ENCODE data around the gene LRRC3B.

LRRC3B gene

GRCh38 chr3:26634601-26635000, 12.0 kb downstream of the LRRC3B start:
- Histone ChIP-seq H4K5ac (ENCODE audit: low read length) (no peak overlapping the region), H3K56ac (ENCODE audit: low read length) (no peak overlapping the region), H2BK120ac (ENCODE audit: low read depth, low read length) (no peak overlapping the region), H3K36me3 (ENCODE audit: control insufficient read depth, insufficient read depth, low read length) (no peaks in the 10 kb centered on the region), H3K4ac (ENCODE audit: low read depth, low read length) (no peak overlapping the region), H2BK5ac (ENCODE audit: low read length) (no peak overlapping the region), H3K4me2 (ENCODE audit: low read length) (no peak overlapping the region), H3K27ac (ENCODE audit: low read depth, low read length) (no peak overlapping the region), H3K79me1 (ENCODE audit: low read length) (no peaks in the 10 kb centered on the region), H2AK5ac (ENCODE audit: low read length) (no peak overlapping the region), H3K9ac (ENCODE audit: low read length) (no peak overlapping the region), H3K18ac (ENCODE audit: low read length) (no peak overlapping the region), H3K23ac (ENCODE audit: low read length) (no peak overlapping the region), H2BK15ac (replicated peaks; ENCODE audit: low read depth) (no peak overlapping the region), H3K4me1 (ENCODE audit: control insufficient read depth, low read depth, low read length) (no peaks in the 10 kb centered on the region), H3K4me3 (ENCODE audit: low read length) (no peak overlapping the region), H4K8ac (ENCODE audit: low read depth, low read length) (no peak overlapping the region), H3K27me3 (ENCODE audit: insufficient read depth, low read length, poor library complexity) (no peaks in the 10 kb centered on the region), H3K79me2 (ENCODE audit: control insufficient read depth, insufficient read depth, low read length) (no peaks in the 10 kb centered on the region)
- no peak for DNase-seq
- no CpG with 5 or more reads among the region's 5 CpGs for WGBS (ENCODE audit: extremely low coverage, insufficient coverage, low lambda C conversion rate)

- Histone ChIP-seq H3K18ac (ENCODE audit: low read length) (no peak overlapping the region), H3K4me2 (ENCODE audit: low read length) (no peak overlapping the region), H2BK120ac (ENCODE audit: low read depth, low read length) (no peak overlapping the region), H2BK5ac (ENCODE audit: low read length) (no peak overlapping the region), H3K4me1 (ENCODE audit: control insufficient read depth, low read depth, low read length) (no peaks in the 10 kb centered on the region), H3K4ac (ENCODE audit: low read depth, low read length) (no peak overlapping the region), H3K23ac (ENCODE audit: low read length) (no peak overlapping the region), H3K27ac (ENCODE audit: low read depth, low read length) (no peak overlapping the region), H3K36me3 (ENCODE audit: control insufficient read depth, insufficient read depth, low read length) (no peaks in the 10 kb centered on the region), H4K5ac (ENCODE audit: low read length) (no peak overlapping the region), H3K27me3 (ENCODE audit: insufficient read depth, low read length, poor library complexity) (no peaks in the 10 kb centered on the region), H3K4me3 (ENCODE audit: low read length) (no peak overlapping the region), H3K79me1 (ENCODE audit: low read length) (no peaks in the 10 kb centered on the region), H2AK5ac (ENCODE audit: low read length) (no peak overlapping the region), H2BK15ac (replicated peaks; ENCODE audit: low read depth) (no peak overlapping the region), H4K8ac (ENCODE audit: low read depth, low read length) (no peak overlapping the region), H3K56ac (ENCODE audit: low read length) (no peak overlapping the region), H3K79me2 (ENCODE audit: control insufficient read depth, insufficient read depth, low read length) (no peaks in the 10 kb centered on the region), H3K9ac (ENCODE audit: low read length) (no peak overlapping the region)
- no CpG with 5 or more reads among the region's 1 CpG for WGBS (ENCODE audit: extremely low coverage, insufficient coverage, low lambda C conversion rate)
- DNase-seq = no peak
Observed at GRCh38 chr3:26636096-26636727, 13.6 kb downstream of the LRRC3B start.

GRCh38 chr3:26637698-26638097, 15.1 kb downstream of the LRRC3B start:
- H3K4me2 ChIP-seq (ENCODE audit: low read length) = no peak overlapping the region

GRCh38 chr3:26638113-26638512, 15.5 kb downstream of the LRRC3B start:
- no peaks in the 10 kb centered on the region for H3K79me2 ChIP-seq (ENCODE audit: control insufficient read depth, insufficient read depth, low read length)
- no peaks in the 10 kb centered on the region for H3K79me1 ChIP-seq (ENCODE audit: low read length)
- no peak overlapping the region for H3K4me3 ChIP-seq (ENCODE audit: low read length)
- H3K4me2 ChIP-seq (ENCODE audit: low read length) = no peak overlapping the region
- no peak overlapping the region for H2BK5ac ChIP-seq (ENCODE audit: low read length)
- no peak overlapping the region for H2AK5ac ChIP-seq (ENCODE audit: low read length)
- H3K27me3 ChIP-seq (ENCODE audit: insufficient read depth, low read length, poor library complexity) = no peaks in the 10 kb centered on the region
- no peaks in the 10 kb centered on the region for H3K36me3 ChIP-seq (ENCODE audit: control insufficient read depth, insufficient read depth, low read length)
- H4K5ac ChIP-seq (ENCODE audit: low read length) = no peak overlapping the region
- no peak overlapping the region for H3K9ac ChIP-seq (ENCODE audit: low read length)
- H3K18ac ChIP-seq (ENCODE audit: low read length) = no peak overlapping the region
- H3K4me1 ChIP-seq (ENCODE audit: control insufficient read depth, low read depth, low read length) = no peaks in the 10 kb centered on the region
- H3K27ac ChIP-seq (ENCODE audit: low read depth, low read length) = no peak overlapping the region
- H3K4ac ChIP-seq (ENCODE audit: low read depth, low read length) = no peak overlapping the region
- no peak for DNase-seq
- no peak overlapping the region for H3K56ac ChIP-seq (ENCODE audit: low read length)
- H3K23ac ChIP-seq (ENCODE audit: low read length) = no peak overlapping the region
- no peak overlapping the region for H2BK15ac ChIP-seq (replicated peaks; ENCODE audit: low read depth)
- no peak overlapping the region for H2BK120ac ChIP-seq (ENCODE audit: low read depth, low read length)
- no peak overlapping the region for H4K8ac ChIP-seq (ENCODE audit: low read depth, low read length)
- no CpG with 5 or more reads among the region's 2 CpGs for WGBS (ENCODE audit: extremely low coverage, insufficient coverage, low lambda C conversion rate)

More at GRCh38 chr3:26637698-26638097, 15.1 kb downstream of the LRRC3B start:
- no peaks in the 10 kb centered on the region for H3K4me1 ChIP-seq (ENCODE audit: control insufficient read depth, low read depth, low read length)
- H3K9ac ChIP-seq (ENCODE audit: low read length) = no peak overlapping the region
- no peak overlapping the region for H4K8ac ChIP-seq (ENCODE audit: low read depth, low read length)
- H3K36me3 ChIP-seq (ENCODE audit: control insufficient read depth, insufficient read depth, low read length) = no peaks in the 10 kb centered on the region
- H3K18ac ChIP-seq (ENCODE audit: low read length) = no peak overlapping the region
- H2AK5ac ChIP-seq (ENCODE audit: low read length) = no peak overlapping the region
- no peaks in the 10 kb centered on the region for H3K27me3 ChIP-seq (ENCODE audit: insufficient read depth, low read length, poor library complexity)
- no peak for DNase-seq
- H2BK5ac ChIP-seq (ENCODE audit: low read length) = no peak overlapping the region
- H3K4ac ChIP-seq (ENCODE audit: low read depth, low read length) = no peak overlapping the region
- no peaks in the 10 kb centered on the region for H3K79me1 ChIP-seq (ENCODE audit: low read length)
- H3K4me3 ChIP-seq (ENCODE audit: low read length) = no peak overlapping the region
- H3K79me2 ChIP-seq (ENCODE audit: control insufficient read depth, insufficient read depth, low read length) = no peaks in the 10 kb centered on the region
- no peak overlapping the region for H3K56ac ChIP-seq (ENCODE audit: low read length)
- H3K27ac ChIP-seq (ENCODE audit: low read depth, low read length) = no peak overlapping the region
- H2BK15ac ChIP-seq (replicated peaks; ENCODE audit: low read depth) = no peak overlapping the region
- H4K5ac ChIP-seq (ENCODE audit: low read length) = no peak overlapping the region
- H3K23ac ChIP-seq (ENCODE audit: low read length) = no peak overlapping the region
- no peak overlapping the region for H2BK120ac ChIP-seq (ENCODE audit: low read depth, low read length)

- Histone ChIP-seq H2BK15ac (replicated peaks; ENCODE audit: low read depth) (no peak overlapping the region), H2AK5ac (ENCODE audit: low read length) (no peak overlapping the region), H3K4ac (ENCODE audit: low read depth, low read length) (no peak overlapping the region)
Observed at GRCh38 chr3:26639339-26639738, 16.8 kb downstream of the LRRC3B start.

GRCh38 chr3:26647078-26647477, 24.5 kb downstream of the LRRC3B start:
- DNase-seq = peak; percentile 35
- Histone ChIP-seq H2BK15ac (replicated peaks; ENCODE audit: low read depth) (no peak overlapping the region), H3K36me3 (ENCODE audit: control insufficient read depth, insufficient read depth, low read length) (no peaks in the 10 kb centered on the region), H3K4me2 (ENCODE audit: low read length) (no peak overlapping the region), H3K27me3 (ENCODE audit: insufficient read depth, low read length, poor library complexity) (no peaks in the 10 kb centered on the region), H4K5ac (ENCODE audit: low read length) (no peak overlapping the region), H3K18ac (ENCODE audit: low read length) (no peak overlapping the region), H3K79me1 (ENCODE audit: low read length) (no peaks in the 10 kb centered on the region), H3K23ac (ENCODE audit: low read length) (no peak overlapping the region), H4K8ac (ENCODE audit: low read depth, low read length) (no peak overlapping the region), H3K4me1 (ENCODE audit: control insufficient read depth, low read depth, low read length) (no peaks in the 10 kb centered on the region), H3K4me3 (ENCODE audit: low read length) (no peak overlapping the region), H3K9ac (ENCODE audit: low read length) (no peak overlapping the region), H3K4ac (ENCODE audit: low read depth, low read length) (no peak overlapping the region), H3K56ac (ENCODE audit: low read length) (no peak overlapping the region), H3K79me2 (ENCODE audit: control insufficient read depth, insufficient read depth, low read length) (no peaks in the 10 kb centered on the region), H2BK120ac (ENCODE audit: low read depth, low read length) (no peak overlapping the region), H2AK5ac (ENCODE audit: low read length) (no peak overlapping the region), H3K27ac (ENCODE audit: low read depth, low read length) (no peak overlapping the region), H2BK5ac (ENCODE audit: low read length) (no peak overlapping the region)
- WGBS (ENCODE audit: extremely low coverage, insufficient coverage, low lambda C conversion rate) = no CpG with 5 or more reads among the region's 3 CpGs

More at GRCh38 chr3:26639339-26639738, 16.8 kb downstream of the LRRC3B start:
- Histone ChIP-seq H3K4me2 (ENCODE audit: low read length) (no peak overlapping the region), H3K23ac (ENCODE audit: low read length) (no peak overlapping the region), H3K79me1 (ENCODE audit: low read length) (no peaks in the 10 kb centered on the region), H3K9ac (ENCODE audit: low read length) (no peak overlapping the region), H3K18ac (ENCODE audit: low read length) (no peak overlapping the region), H2BK5ac (ENCODE audit: low read length) (no peak overlapping the region), H3K56ac (ENCODE audit: low read length) (no peak overlapping the region), H3K36me3 (ENCODE audit: control insufficient read depth, insufficient read depth, low read length) (no peaks in the 10 kb centered on the region), H3K27ac (ENCODE audit: low read depth, low read length) (no peak overlapping the region), H3K27me3 (ENCODE audit: insufficient read depth, low read length, poor library complexity) (no peaks in the 10 kb centered on the region), H2BK120ac (ENCODE audit: low read depth, low read length) (no peak overlapping the region), H3K4me3 (ENCODE audit: low read length) (no peak overlapping the region), H4K8ac (ENCODE audit: low read depth, low read length) (no peak overlapping the region), H3K79me2 (ENCODE audit: control insufficient read depth, insufficient read depth, low read length) (no peaks in the 10 kb centered on the region), H3K4me1 (ENCODE audit: control insufficient read depth, low read depth, low read length) (no peaks in the 10 kb centered on the region), H4K5ac (ENCODE audit: low read length) (no peak overlapping the region)
- WGBS (ENCODE audit: extremely low coverage, insufficient coverage, low lambda C conversion rate) = no CpG with 5 or more reads among the region's 2 CpGs
- no peak for DNase-seq

Data from mesendoderm (in vitro differentiated cells).